Esophagus squamous epithelium (tissue), 4 donors: ENCODE measurements around the gene ZNF76.

ENCODE experiments used
- CTCF ChIP-seq, 6 experiments: fragments of 450-650 bp in 4 of 6; fragments of 200-600 bp in 2 of 6; sonication (generic) in 2 of 6; IDR thresholded peaks; one replicate each; pipeline ENCODE4 v1.5.1; 2016 to 2019; ENCODE audit warnings: antibody characterized with exemption in 6 of 6, mild to moderate bottlenecking in 4 of 6, moderate library complexity in 4 of 6
- POLR2A ChIP-seq, 4 donors: fragments of 450-650 bp; IDR thresholded peaks; one replicate each; pipeline ENCODE4 v1.6.1; 2017; ENCODE audit warnings: antibody characterized with exemption in 4 of 4, mild to moderate bottlenecking in 4 of 4, moderate library complexity in 3 of 4

GRCh38 chr6:35298625-35299140 lies 39.1 kb downstream of the ZNF76 start:
- no peak for TF ChIP-seq CTCF (IDR thresholded peaks at IDR 0.05)
- TF ChIP-seq POLR2A (IDR thresholded peaks at IDR 0.05), result no peak
